ENCODE results near the gene IGSF9B. TPM values are rescaled to one million over a fixed set of nuclear protein-coding genes. Genes with fewer than 3 reads are reported as not detected.

The IGSF9B gene
- total RNA-seq, 4 donors from 2014 or later = 6.6 to 15.0 (median 9.5) TPM

DNA sequence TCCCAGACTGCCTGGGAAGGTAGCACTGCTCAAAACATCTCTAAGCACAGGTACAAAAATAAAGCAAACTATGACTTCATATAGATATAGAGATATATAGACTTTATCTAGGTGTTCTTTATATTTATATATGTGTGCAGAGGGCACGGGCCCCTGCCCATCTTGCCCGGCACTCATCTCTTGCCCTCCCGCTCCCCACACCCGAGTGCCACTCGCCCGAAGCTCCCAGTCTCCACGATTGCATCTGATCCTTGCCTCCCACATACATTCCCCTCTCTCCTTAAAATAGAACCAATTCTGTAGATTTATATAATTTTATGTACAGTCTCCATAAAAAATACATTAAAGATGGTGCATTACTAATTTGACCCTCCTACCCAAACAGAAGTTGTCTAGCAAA is 55.5 kb downstream of the IGSF9B start:
- H3K36me3 ChIP-seq = no peaks in the 10 kb centered on the region
- WGBS = 94% methylated on average over 7 of the region's 7 CpGs
- H3K27me3 ChIP-seq = no peaks in the 10 kb centered on the region
- peak; percentile 39 to 40 for DNase-seq (ENCODE audit: low spot score in 2 of 2)
- TF ChIP-seq POLR2A (IDR thresholded peaks at IDR 0.05) = no peak
- no peak for TF ChIP-seq EP300 (IDR thresholded peaks at IDR 0.05)
- no peak for TF ChIP-seq CTCF (IDR thresholded peaks at IDR 0.05)
- TF ChIP-seq POLR2AphosphoS5 (IDR thresholded peaks at IDR 0.05) = no peak
- no peaks in the 10 kb centered on the region for H3K9me3 ChIP-seq
- no peak overlapping the region for H3K27ac ChIP-seq
- no peaks in the 10 kb centered on the region for H3K4me1 ChIP-seq
- H3K4me3 ChIP-seq = no peak overlapping the region

DNA sequence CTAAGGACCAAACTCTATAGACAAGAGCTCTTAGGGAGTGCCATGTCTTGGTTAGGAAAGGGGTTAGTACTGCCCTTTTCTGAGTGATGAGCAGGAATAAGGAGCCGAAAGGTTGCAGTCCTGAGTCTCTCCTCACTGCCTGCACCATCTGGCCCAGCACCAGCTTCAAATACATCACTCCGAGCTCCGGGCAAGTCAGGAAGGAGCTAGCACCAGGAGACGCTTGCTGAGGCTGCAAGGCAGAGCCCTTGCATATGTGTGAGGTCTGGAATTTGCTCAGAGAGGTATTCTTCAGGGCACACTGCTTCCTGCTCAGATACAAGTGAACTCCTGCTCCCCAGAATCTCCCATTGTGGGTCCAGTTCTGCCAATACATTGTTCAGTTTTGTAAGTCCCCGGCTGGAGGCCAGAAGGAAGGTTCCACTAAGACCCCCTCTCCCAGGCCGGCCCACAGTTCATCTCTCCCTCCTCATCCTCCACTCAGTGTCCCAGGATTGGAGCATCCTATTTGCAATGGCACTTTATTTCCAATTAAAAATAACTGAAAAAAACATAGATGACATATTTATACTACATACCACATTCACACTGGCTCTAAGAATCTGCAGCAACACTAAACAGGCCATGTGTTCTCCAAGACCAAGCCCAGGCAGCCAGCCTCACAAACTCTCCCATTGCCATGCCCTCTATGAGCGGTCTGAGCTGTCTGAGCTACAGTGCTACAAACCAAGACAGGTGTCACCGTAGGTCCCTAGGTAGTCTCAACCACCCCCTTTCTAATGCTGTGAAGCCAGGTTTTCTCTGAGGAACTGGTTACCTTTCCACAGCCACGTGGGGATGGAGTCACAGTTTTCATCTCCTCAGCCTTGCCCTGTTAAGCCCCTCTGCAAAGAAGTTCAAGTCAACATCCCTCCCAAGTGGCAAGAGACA is 56.3 kb downstream of the IGSF9B start:
- Histone ChIP-seq H3K4me3 (no peak overlapping the region), H3K36me3 (no peaks in the 10 kb centered on the region), H3K9me3 (no peaks in the 10 kb centered on the region), H3K4me1 (no peaks in the 10 kb centered on the region), H3K27me3 (no peaks in the 10 kb centered on the region), H3K27ac (no peak overlapping the region)
- WGBS = 87% methylated on average over 9 of the region's 9 CpGs
- peak; percentile 16 to 68 for DNase-seq (ENCODE audit: low spot score in 2 of 2)
- no peak for TF ChIP-seq POLR2A (IDR thresholded peaks at IDR 0.05)
- TF ChIP-seq EP300 (IDR thresholded peaks at IDR 0.05) = no peak
- no peak for TF ChIP-seq POLR2AphosphoS5 (IDR thresholded peaks at IDR 0.05)
- no peak for TF ChIP-seq CTCF (IDR thresholded peaks at IDR 0.05)

DNA sequence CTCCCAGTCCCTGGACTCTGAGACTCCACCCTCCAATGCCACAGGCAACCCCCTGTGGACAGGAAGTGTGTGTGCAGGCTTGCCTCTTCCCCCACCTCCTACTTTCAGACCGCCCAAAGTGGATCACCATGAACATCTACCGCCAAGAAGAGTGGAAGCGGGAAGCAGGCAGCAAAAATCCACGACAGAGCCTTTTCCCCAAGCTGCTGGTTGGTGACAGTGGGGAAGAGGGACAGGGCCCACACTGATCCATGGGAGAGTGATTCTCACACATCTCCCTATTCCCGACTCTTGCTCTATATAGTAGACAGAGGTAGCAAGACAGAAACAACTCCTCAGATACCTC is 58.0 kb downstream of the IGSF9B start:
- no peaks in the 10 kb centered on the region for H3K9me3 ChIP-seq
- TF ChIP-seq EP300 (IDR thresholded peaks at IDR 0.05) = no peak
- TF ChIP-seq POLR2A (IDR thresholded peaks at IDR 0.05) = no peak
- TF ChIP-seq CTCF (IDR thresholded peaks at IDR 0.05) = no peak
- no peak for TF ChIP-seq POLR2AphosphoS5 (IDR thresholded peaks at IDR 0.05)
- 88% methylated on average over 5 of the region's 5 CpGs for WGBS
- H3K27me3 ChIP-seq = no peaks in the 10 kb centered on the region
- DNase-seq (ENCODE audit: low spot score in 2 of 2) = peak; percentile 18 to 64
- H3K4me3 ChIP-seq = no peak overlapping the region
- H3K36me3 ChIP-seq = no peaks in the 10 kb centered on the region
- H3K4me1 ChIP-seq = no peaks in the 10 kb centered on the region
- no peak overlapping the region for H3K27ac ChIP-seq

DNA sequence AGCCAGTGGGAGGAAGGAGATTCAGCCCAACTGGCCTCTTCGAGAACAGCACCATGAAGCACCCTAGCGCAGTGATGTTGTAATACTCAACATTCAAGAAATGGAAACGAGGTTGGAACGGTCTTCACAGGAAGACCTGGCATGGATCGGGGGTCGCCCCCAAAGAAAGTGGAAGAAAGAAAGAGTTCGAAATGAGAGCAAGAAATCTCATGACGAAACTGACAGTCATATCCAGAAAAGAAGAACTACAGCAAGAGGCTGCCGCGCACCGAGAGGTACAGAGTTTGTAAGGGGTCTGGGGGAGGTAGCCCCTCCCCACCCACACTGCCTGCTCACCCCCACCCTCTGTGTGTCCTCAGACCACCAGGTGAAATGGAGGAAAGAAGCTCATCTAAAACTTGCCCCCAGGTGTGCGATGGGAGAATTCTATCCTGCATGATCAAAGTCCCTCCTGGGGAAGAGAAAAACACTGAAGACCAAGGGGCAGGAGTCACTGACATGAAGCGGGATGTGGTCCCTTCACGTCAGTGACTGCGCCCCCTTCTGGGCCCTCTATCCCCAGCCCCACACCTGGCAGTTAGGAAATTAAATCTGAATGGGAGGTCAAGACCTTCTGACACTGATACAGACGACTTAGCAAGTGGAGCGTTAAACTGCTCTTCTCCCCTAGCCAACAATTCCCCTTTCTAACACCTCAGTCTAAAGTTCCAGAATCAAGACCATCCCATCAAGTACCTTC is 58.6 kb downstream of the IGSF9B start:
- Histone ChIP-seq H3K27ac (no peak overlapping the region), H3K4me3 (no peak overlapping the region), H3K4me1 (no peaks in the 10 kb centered on the region), H3K9me3 (no peaks in the 10 kb centered on the region), H3K27me3 (no peaks in the 10 kb centered on the region), H3K36me3 (no peaks in the 10 kb centered on the region)
- 78% methylated on average over 17 of the region's 17 CpGs for WGBS
- no peak for TF ChIP-seq POLR2A (IDR thresholded peaks at IDR 0.05)
- TF ChIP-seq POLR2AphosphoS5 (IDR thresholded peaks at IDR 0.05) = no peak
- TF ChIP-seq EP300 (IDR thresholded peaks at IDR 0.05) = no peak
- TF ChIP-seq CTCF (IDR thresholded peaks at IDR 0.05) = no peak
- DNase-seq (ENCODE audit: low spot score in 2 of 2) = peak; percentile 19 to 31

DNA sequence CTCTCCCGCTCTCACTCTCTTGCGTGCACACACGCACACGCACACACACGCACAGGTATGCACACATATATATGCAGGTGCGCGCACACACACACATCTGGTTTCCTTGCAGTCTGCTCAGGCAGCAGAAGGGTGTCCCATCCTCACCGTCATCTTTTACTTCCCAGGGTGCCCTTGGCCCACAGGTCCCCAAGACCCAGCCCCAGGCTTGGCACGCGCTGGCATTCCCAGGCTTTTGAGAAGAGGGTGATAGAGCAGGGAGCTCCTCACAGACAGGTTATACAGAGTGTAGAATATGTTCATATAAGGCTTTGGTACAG is 59.5 kb downstream of the IGSF9B start:
- peak; percentile 29 to 32 for DNase-seq (ENCODE audit: low spot score in 2 of 2)
- 95% methylated on average over 10 of the region's 10 CpGs for WGBS
- Histone ChIP-seq H3K36me3 (no peaks in the 10 kb centered on the region), H3K27ac (no peak overlapping the region), H3K27me3 (no peaks in the 10 kb centered on the region), H3K4me1 (no peaks in the 10 kb centered on the region), H3K9me3 (no peaks in the 10 kb centered on the region), H3K4me3 (no peak overlapping the region)
- TF ChIP-seq CTCF (IDR thresholded peaks at IDR 0.05) (no peak), POLR2A (IDR thresholded peaks at IDR 0.05) (no peak), EP300 (IDR thresholded peaks at IDR 0.05) (no peak), POLR2AphosphoS5 (IDR thresholded peaks at IDR 0.05) (no peak)

Data from suprapubic skin (tissue), 4 donors.